ENCODE results near the gene FGB. TPM values are rescaled to one million over a fixed set of nuclear protein-coding genes. Genes with fewer than 3 reads are reported as not detected.
A peak's percentile ranks its signal among the peaks of the same experiment; 100 is the strongest.

Gene FGB
- total and polyA plus RNA-seq, 2 of the 13 experiments (the other 11 are each of a cell fraction or from before 2014, with no cell fraction given) = 226 to 784 TPM

GRCh38 chr4:154617820-154618317 is 55.1 kb downstream of the FGB start (continued):
- TF ChIP-seq SMC3 (IDR thresholded peaks at IDR 0.05; ENCODE audit: low read length) (peak; percentile 53; the same call in 1 of the 2 replicates), ZNF280D (CRISPR knock-in tag; IDR thresholded peaks at IDR 0.05) (peak; percentile 89; the same call in 1 of the 2 replicates)

GRCh38 chr4:154618708-154619315 is 56.0 kb downstream of the FGB start:
- ChIA-PET POLR2A (interaction anchor here (0.8 to 4.4 kb wide), 13 partner anchors 12 to 69 kb away, joined by 3 to 127 read pairs (median 19); partner anchors contain the start of genes FGA, FGB and PLRG1), CTCF (ENCODE audit: low intra/inter-chr PET ratio, low total read pairs) (interaction anchor here (1.4 to 6.9 kb wide), 3 partner anchors 59 to 66 kb away, joined by 6 to 233 read pairs (median 154); partner anchors contain the start of gene PLRG1)
- in situ Hi-C loops (cut with HindIII; ENCODE audit: extremely low pct_ligation_motif_present, low pct_unique_long_range_greater_than_20kb) = loop anchor here (5.0 kb wide), 1 partner anchor 62 kb away; no protein-coding TSS in a partner anchor
- Histone ChIP-seq H2AFZ (ENCODE audit: low read length) (no peak overlapping the region), H4K20me1 (ENCODE audit: insufficient read depth, low read length) (no peaks in the 10 kb centered on the region), H3K4me3 (replicated peaks in 1 of 3; ENCODE audit: insufficient read depth in 1 of 3, low read depth in 2 of 3, low read length in 3 of 3) (peak overlapping the region in 2 of 3 experiments; percentile 17 to 27; a peak in 3 of 6 replicates), H3K27me3 (ENCODE audit: control insufficient read depth in 1 of 2, insufficient read depth in 2 of 2, low read length in 2 of 2) (no peaks in the 10 kb centered on the region; a peak in 1 of 5 replicates), H3K4me1 (ENCODE audit: insufficient read depth, low read length) (peaks cover 59% of the 10 kb centered on the region), H3K27ac (ENCODE audit: extremely low read length, insufficient read depth, low read length) (peak overlapping the region; percentile 48), H3K9me3 (ENCODE audit: low read length) (no peaks in the 10 kb centered on the region), H3K79me2 (ENCODE audit: insufficient read depth, low read length) (no peaks in the 10 kb centered on the region), H3K36me3 (replicated peaks in 1 of 2; ENCODE audit: control insufficient read depth in 1 of 2, insufficient read depth in 2 of 2, low read length in 2 of 2) (no peaks in the 10 kb centered on the region), H3K4me2 (ENCODE audit: low read depth, low read length) (peak overlapping the region; percentile 67), H3K9ac (ENCODE audit: insufficient read depth, low read depth, low read length) (no peak overlapping the region)
- FAIRE-seq (peak; percentile 58), DNase-seq (ENCODE audit: low spot score) (peak; percentile 80), ATAC-seq (peak; percentile 76)
- WGBS (ENCODE audit: low lambda C conversion rate) = 0% methylated on average over 4 of the region's 4 CpGs
- BruUV-seq (replicated peaks) = no TSS peak
- intact Hi-C loops (cut with micrococcal nuclease; ENCODE audit: unreplicated experiment) = loop anchor here (1.0 kb wide), 3 partner anchors 21 to 60 kb away; partner anchors contain the start of gene FGA
- no peak for TF ChIP-seq MEIS2 (CRISPR knock-in tag; IDR thresholded peaks at IDR 0.05)
- TF ChIP-seq ZNF761 (CRISPR knock-in tag; conservative IDR thresholded peaks at IDR 0.05) = no peak
- TF ChIP-seq SPEN (CRISPR knock-in tag; IDR thresholded peaks at IDR 0.05; ENCODE audit: low read depth) = no peak
- TF ChIP-seq RAD21 (CRISPR knock-in tag; IDR thresholded peaks at IDR 0.05) = peak; percentile 94
- no peak for TF ChIP-seq BORCS8-MEF2B (CRISPR knock-in tag; IDR thresholded peaks at IDR 0.05)
- TF ChIP-seq ZNF660 (CRISPR knock-in tag; IDR thresholded peaks at IDR 0.05; ENCODE audit: borderline replicate concordance, low read depth) = no peak
- TF ChIP-seq POLR2AphosphoS5 (IDR thresholded peaks at IDR 0.05; ENCODE audit: low read depth, low read length) = no peak
- TF ChIP-seq KLF13 (CRISPR knock-in tag; IDR thresholded peaks at IDR 0.05) = no peak
- TF ChIP-seq, protein P1, sequence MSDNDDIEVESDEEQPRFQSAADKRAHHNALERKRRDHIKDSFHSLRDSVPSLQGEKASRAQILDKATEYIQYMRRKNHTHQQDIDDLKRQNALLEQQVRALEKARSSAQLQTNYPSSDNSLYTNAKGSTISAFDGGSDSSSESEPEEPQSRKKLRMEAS (IDR thresholded peaks at IDR 0.05) = peak; percentile 26; the same call in 1 of the 2 replicates
- TF ChIP-seq ZNF780A (CRISPR knock-in tag; IDR thresholded peaks at IDR 0.05) = no peak
- TF ChIP-seq, protein P2, sequence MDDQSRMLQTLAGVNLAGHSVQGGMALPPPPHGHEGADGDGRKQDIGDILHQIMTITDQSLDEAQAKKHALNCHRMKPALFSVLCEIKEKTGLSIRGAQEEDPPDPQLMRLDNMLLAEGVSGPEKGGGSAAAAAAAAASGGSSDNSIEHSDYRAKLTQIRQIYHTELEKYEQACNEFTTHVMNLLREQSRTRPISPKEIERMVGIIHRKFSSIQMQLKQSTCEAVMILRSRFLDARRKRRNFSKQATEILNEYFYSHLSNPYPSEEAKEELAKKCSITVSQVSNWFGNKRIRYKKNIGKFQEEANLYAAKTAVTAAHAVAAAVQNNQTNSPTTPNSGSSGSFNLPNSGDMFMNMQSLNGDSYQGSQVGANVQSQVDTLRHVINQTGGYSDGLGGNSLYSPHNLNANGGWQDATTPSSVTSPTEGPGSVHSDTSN (CRISPR knock-in tag; IDR thresholded peaks at IDR 0.05; ENCODE audit: borderline replicate concordance) = no peak
- TF ChIP-seq DR1 (CRISPR knock-in tag; IDR thresholded peaks at IDR 0.05) = no peak
- no peak for TF ChIP-seq TP53 (CRISPR knock-in tag; conservative IDR thresholded peaks at IDR 0.05)
- TF ChIP-seq, protein P3, sequence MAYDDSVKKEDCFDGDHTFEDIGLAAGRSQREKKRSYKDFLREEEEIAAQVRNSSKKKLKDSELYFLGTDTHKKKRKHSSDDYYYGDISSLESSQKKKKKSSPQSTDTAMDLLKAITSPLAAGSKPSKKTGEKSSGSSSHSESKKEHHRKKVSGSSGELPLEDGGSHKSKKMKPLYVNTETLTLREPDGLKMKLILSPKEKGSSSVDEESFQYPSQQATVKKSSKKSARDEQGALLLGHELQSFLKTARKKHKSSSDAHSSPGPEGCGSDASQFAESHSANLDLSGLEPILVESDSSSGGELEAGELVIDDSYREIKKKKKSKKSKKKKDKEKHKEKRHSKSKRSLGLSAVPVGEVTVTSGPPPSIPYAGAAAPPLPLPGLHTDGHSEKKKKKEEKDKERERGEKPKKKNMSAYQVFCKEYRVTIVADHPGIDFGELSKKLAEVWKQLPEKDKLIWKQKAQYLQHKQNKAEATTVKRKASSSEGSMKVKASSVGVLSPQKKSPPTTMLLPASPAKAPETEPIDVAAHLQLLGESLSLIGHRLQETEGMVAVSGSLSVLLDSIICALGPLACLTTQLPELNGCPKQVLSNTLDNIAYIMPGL (CRISPR knock-in tag; IDR thresholded peaks at IDR 0.05; ENCODE audit: borderline replicate concordance in 1 of 2, low read depth in 1 of 2) = peak; percentile 17 to 55; a peak in 1 of 4 replicates
